ENCODE measurements around the gene NMT1. TPM values are rescaled to one million over a fixed set of nuclear protein-coding genes. Genes with fewer than 3 reads are reported as not detected.

Gene NMT1
- total RNA-seq, 1 donor from 2014 or later, result 81.9 TPM

- no peak overlapping the region for H3K4me3 ChIP-seq (ENCODE audit: low read depth, low read length)
- no peak for TF ChIP-seq CTCF (conservative IDR thresholded peaks at IDR 0.05; ENCODE audit: low read depth, low read length)
- DNase-seq (ENCODE audit: low read depth), result no peak
These were observed 24.4 kb upstream of the NMT1 start for GRCh38 chr17:45036691-45037090.

GRCh38 chr17:45038728-45039634, 22.1 kb upstream of the NMT1 start:
- no peak overlapping the region for H3K4me3 ChIP-seq (ENCODE audit: low read depth, low read length)
- no peak for TF ChIP-seq CTCF (conservative IDR thresholded peaks at IDR 0.05; ENCODE audit: low read depth, low read length)
- no peak for DNase-seq (ENCODE audit: low read depth)

- TF ChIP-seq CTCF (conservative IDR thresholded peaks at IDR 0.05; ENCODE audit: low read depth, low read length), result no peak
- H3K4me3 ChIP-seq (ENCODE audit: low read depth, low read length), result no peak overlapping the region
- DNase-seq (ENCODE audit: low read depth), result no peak
These were observed 20.7 kb upstream of the NMT1 start for GRCh38 chr17:45040459-45040858.

GRCh38 chr17:45042346-45043120, 18.6 kb upstream of the NMT1 start:
- H3K4me3 ChIP-seq (ENCODE audit: low read depth, low read length), result no peak overlapping the region
- no peak for TF ChIP-seq CTCF (conservative IDR thresholded peaks at IDR 0.05; ENCODE audit: low read depth, low read length)
- DNase-seq (ENCODE audit: low read depth), result no peak

- H3K4me3 ChIP-seq (ENCODE audit: low read depth, low read length), result no peak overlapping the region
- no peak for TF ChIP-seq CTCF (conservative IDR thresholded peaks at IDR 0.05; ENCODE audit: low read depth, low read length)
- no peak for DNase-seq (ENCODE audit: low read depth)
These were observed 17.1 kb upstream of the NMT1 start for GRCh38 chr17:45043813-45044540.

- H3K4me3 ChIP-seq (ENCODE audit: low read depth, low read length), result no peak overlapping the region
- DNase-seq (ENCODE audit: low read depth), result peak; percentile 79
- TF ChIP-seq CTCF (conservative IDR thresholded peaks at IDR 0.05; ENCODE audit: low read depth, low read length), result no peak
These were observed 14.5 kb upstream of the NMT1 start for GRCh38 chr17:45046537-45047125.

Data from epithelial cell of proximal tubule (primary cell).